ENCODE data around the gene TEX50. TPM values are rescaled to one million over a fixed set of nuclear protein-coding genes. Genes with fewer than 3 reads are reported as not detected.
A peak's percentile ranks its signal among the peaks of the same experiment; 100 is the strongest.
"Not testable (repeated sequence)": the region's sequence is repeated elsewhere in the genome, so short reads cannot be mapped to it uniquely, and the experiment has no call there.

TEX50 gene
- total and polyA plus RNA-seq, 2 of the 8 experiments (the other 6 are each of a cell fraction or from before 2014, with no cell fraction given), result not detected

DNA sequence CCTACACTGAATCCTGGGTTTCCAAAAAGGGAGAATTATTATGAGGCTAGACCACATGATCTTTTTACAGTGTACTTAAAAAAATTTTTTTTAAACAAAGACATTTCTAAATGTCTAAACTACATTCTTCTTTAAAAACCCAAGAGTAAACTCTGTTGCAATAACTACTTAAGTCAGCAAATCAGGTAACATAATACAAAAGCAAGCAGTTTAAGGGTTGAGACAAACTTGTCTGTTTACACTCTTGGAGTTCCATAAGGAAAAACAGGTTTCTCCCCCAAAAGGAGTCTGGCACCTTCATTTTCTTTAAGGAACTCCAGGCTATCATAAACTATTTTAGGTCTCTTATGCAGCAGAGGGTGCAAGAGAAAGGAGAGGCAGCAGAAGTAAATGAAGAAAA lies 47.0 kb downstream of the TEX50 start (continued):
- TF ChIP-seq GTF2F1 (IDR thresholded peaks at IDR 0.05; ENCODE audit: borderline replicate concordance, low read depth, low read length) (no peak), TEAD4 (IDR thresholded peaks at IDR 0.05; ENCODE audit: low read depth, low read length) (no peak), JUND (IDR thresholded peaks at IDR 0.05; ENCODE audit: low read length) (no peak)
- TF ChIP-seq, protein P1, sequence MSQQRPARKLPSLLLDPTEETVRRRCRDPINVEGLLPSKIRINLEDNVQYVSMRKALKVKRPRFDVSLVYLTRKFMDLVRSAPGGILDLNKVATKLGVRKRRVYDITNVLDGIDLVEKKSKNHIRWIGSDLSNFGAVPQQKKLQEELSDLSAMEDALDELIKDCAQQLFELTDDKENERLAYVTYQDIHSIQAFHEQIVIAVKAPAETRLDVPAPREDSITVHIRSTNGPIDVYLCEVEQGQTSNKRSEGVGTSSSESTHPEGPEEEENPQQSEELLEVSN (IDR thresholded peaks at IDR 0.05), result no peak

DNA sequence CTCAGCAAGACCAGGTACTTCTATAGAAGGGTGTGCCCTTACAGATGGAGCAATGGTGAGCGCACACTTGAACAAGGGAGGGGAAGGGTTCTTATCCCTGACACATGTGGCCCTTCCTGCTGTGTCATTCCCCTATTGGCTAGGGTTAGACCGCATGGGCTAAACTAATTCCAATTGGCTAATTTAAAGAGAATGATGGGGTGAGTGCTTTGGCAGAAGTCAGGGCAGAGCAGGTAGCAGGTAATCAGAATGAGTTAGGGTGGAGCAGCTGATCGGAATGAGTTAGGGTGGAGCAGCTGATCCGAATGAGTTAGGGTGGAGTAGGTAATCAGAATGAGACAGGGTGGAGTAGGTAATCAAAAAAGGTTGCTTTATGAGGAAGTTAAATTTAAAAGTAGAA lies 48.7 kb downstream of the TEX50 start:
- not testable (repeated sequence) for H3K56ac ChIP-seq (replicated peaks; ENCODE audit: insufficient read length, low read depth, low read length); H3K27me3 ChIP-seq (replicated peaks in 1 of 4; ENCODE audit: control insufficient read depth in 3 of 4, extremely low read depth in 1 of 4, insufficient read depth in 3 of 4, low read length in 3 of 4); H3K4me1 ChIP-seq (replicated peaks in 1 of 4; ENCODE audit: control insufficient read depth in 3 of 4, insufficient read depth in 4 of 4, low read length in 3 of 4); H3K4ac ChIP-seq (replicated peaks; ENCODE audit: insufficient read length, low read depth, low read length); DNase-seq (ENCODE audit: low read depth in 1 of 2, low spot score in 2 of 2); H3K14ac ChIP-seq (ENCODE audit: insufficient read length); H4K5ac ChIP-seq (ENCODE audit: insufficient read length, low read depth, low read length); H2BK120ac ChIP-seq (replicated peaks; ENCODE audit: low read depth, low read length); H3K79me1 ChIP-seq (ENCODE audit: low read depth, low read length); H3K4me3 ChIP-seq (ENCODE audit: extremely low read depth in 1 of 4, insufficient read depth in 2 of 4, low read depth in 3 of 4, low read length in 4 of 4); H4K20me1 ChIP-seq (replicated peaks in 1 of 2; ENCODE audit: control insufficient read depth in 1 of 2, insufficient read depth in 2 of 2, low read length in 2 of 2); H3K27ac ChIP-seq (ENCODE audit: low read depth, low read length); H2BK20ac ChIP-seq (ENCODE audit: low read length); H2AK5ac ChIP-seq (ENCODE audit: low read depth, low read length); H3K9ac ChIP-seq (replicated peaks in 1 of 4; ENCODE audit: extremely low read depth in 1 of 4, low read depth in 3 of 4, low read length in 3 of 4); H4K8ac ChIP-seq (ENCODE audit: extremely low read depth, insufficient read depth, low read length); H3K23ac ChIP-seq (ENCODE audit: insufficient read length); H3K18ac ChIP-seq (ENCODE audit: extremely low read depth, low read length); H3K4me2 ChIP-seq (ENCODE audit: insufficient read depth in 1 of 2, low read depth in 2 of 2, low read length in 2 of 2); FAIRE-seq; H3K9me3 ChIP-seq (ENCODE audit: insufficient read depth in 2 of 2, low read depth in 1 of 2, low read length in 1 of 2); H3K36me3 ChIP-seq (ENCODE audit: control insufficient read depth in 2 of 4, insufficient read depth in 4 of 4, low read length in 3 of 4); H3K79me2 ChIP-seq (ENCODE audit: control insufficient read depth in 1 of 2, insufficient read depth in 2 of 2, low read length in 2 of 2); H3K23me2 ChIP-seq (ENCODE audit: low read depth, low read length); H4K91ac ChIP-seq (replicated peaks; ENCODE audit: insufficient read length, low read length); H2BK15ac ChIP-seq (ENCODE audit: low read length); H2AFZ ChIP-seq (ENCODE audit: low read length); H2BK5ac ChIP-seq (ENCODE audit: low read depth, low read length)
- 92% methylated on average over 4 of the region's 4 CpGs; no CpG with 5 or more reads in 1 of the 2 experiments for WGBS, 2 experiments (ENCODE audit: extremely low coverage in 1 of 2, insufficient coverage in 1 of 2, insufficient read length in 1 of 2, insufficient replicate concordance in 2 of 2, low coverage in 1 of 2, low lambda C conversion rate in 2 of 2, missing lambda C conversion rate in 1 of 2)
- ChIA-PET POLR2A (ENCODE audit: partially characterized antibody) (interaction anchor here (1.2 kb wide), 1 partner anchor 50 kb away, joined by 3 read pairs; no protein-coding TSS in a partner anchor), CTCF (ENCODE audit: partially characterized antibody) (interaction anchor here (1.1 kb wide), 1 partner anchor 8 kb away, joined by 4 read pairs; no protein-coding TSS in a partner anchor)
- 0 out of 2 replicates have a peak overlapping the region, but pooled peaks have one; percentile 20 for H2BK12ac ChIP-seq (ENCODE audit: low read depth, low read length)

All from H1 (cell line).